ENCODE results near the gene TUBAL3.

The TUBAL3 gene

GRCh38 chr10:5404208-5405041 lies at the start of gene TUBAL3:
Gene TUBAL3, minus strand, starts transcription at chr10:5404828. Its CDS starts 36 bp downstream, at chr10:5404792.
- no peak for DNase-seq

- no peak for DNase-seq
Observed at GRCh38 chr10:5453749-5454489, 49.3 kb upstream of the TUBAL3 start.

- DNase-seq: no peak
Observed at GRCh38 chr10:5450605-5451384, 46.2 kb upstream of the TUBAL3 start.

- no peak for DNase-seq
Observed at GRCh38 chr10:5449823-5450222, 45.2 kb upstream of the TUBAL3 start.

- no peak for DNase-seq
Observed at GRCh38 chr10:5449227-5449626, 44.6 kb upstream of the TUBAL3 start.

GRCh38 chr10:5448333-5449001 lies 43.8 kb upstream of the TUBAL3 start:
- DNase-seq: no peak

- no peak for DNase-seq
Observed at GRCh38 chr10:5447611-5448071, 43.0 kb upstream of the TUBAL3 start.

GRCh38 chr10:5447056-5447455 lies 42.4 kb upstream of the TUBAL3 start:
- no peak for DNase-seq

GRCh38 chr10:5446390-5446926 lies 41.8 kb upstream of the TUBAL3 start:
- peak; percentile 58 for DNase-seq

- no peak for DNase-seq
Observed at GRCh38 chr10:5445006-5445405, 40.4 kb upstream of the TUBAL3 start.

GRCh38 chr10:5443429-5443828 lies 38.8 kb upstream of the TUBAL3 start:
- DNase-seq: no peak

GRCh38 chr10:5442990-5443370 lies 38.4 kb upstream of the TUBAL3 start:
- no peak for DNase-seq

- DNase-seq: no peak
Observed at GRCh38 chr10:5442065-5442989, 37.7 kb upstream of the TUBAL3 start.

- DNase-seq: no peak
Observed at GRCh38 chr10:5441106-5441505, 36.5 kb upstream of the TUBAL3 start.

GRCh38 chr10:5440206-5440605 lies 35.6 kb upstream of the TUBAL3 start:
- DNase-seq: no peak

- DNase-seq: no peak
Observed at GRCh38 chr10:5435328-5435727, 30.7 kb upstream of the TUBAL3 start.

GRCh38 chr10:5434017-5434753 lies 29.6 kb upstream of the TUBAL3 start:
- no peak for DNase-seq

GRCh38 chr10:5433182-5433581 lies 28.6 kb upstream of the TUBAL3 start:
- no peak for DNase-seq

GRCh38 chr10:5428133-5428532 lies 23.5 kb upstream of the TUBAL3 start:
- DNase-seq: no peak

GRCh38 chr10:5424751-5425150 lies 20.1 kb upstream of the TUBAL3 start:
- no peak for DNase-seq

- DNase-seq: no peak
Observed at GRCh38 chr10:5423771-5424170, 19.1 kb upstream of the TUBAL3 start.

All from GOT3 (cell line).